Measurements from ENCODE around the gene SDCCAG8.

DNA sequence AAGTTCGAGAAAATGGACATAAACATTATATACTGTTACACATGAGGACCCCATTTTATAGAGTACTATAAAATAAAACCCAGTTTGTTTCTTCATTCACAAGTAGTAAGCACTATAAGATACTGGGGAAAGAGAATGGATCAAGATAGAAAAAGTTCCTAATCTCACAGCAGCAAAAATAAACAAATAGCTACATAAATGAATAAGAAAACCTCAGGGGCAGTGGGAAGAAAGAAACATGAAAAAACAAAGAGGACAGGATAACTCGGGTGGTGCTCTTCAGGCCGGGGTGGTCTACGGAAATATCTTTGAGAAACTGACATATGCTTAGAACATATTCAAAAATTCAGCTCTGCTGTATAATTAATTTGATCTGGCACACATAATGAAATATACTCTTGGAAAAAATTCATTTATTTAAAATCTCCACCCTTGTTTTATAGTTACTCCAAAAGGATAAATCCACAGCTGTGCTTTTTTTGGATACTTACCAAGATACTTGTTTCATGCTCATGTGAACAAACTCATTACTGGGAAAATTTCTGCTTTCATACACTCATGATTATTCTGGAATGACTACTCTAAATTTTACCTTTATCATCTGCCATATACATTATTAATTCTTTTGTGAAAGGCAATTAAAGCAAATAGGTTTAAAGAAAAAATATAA is 20.7 kb upstream of the SDCCAG8 start:
- TF ChIP-seq POLR2A (IDR thresholded peaks at IDR 0.05; ENCODE audit: low read length) (no peak), GATA1 (IDR thresholded peaks at IDR 0.05; ENCODE audit: low read depth, low read length) (no peak)

Data from erythroblast (primary cell).